GM18499 (cell line): Measurements from ENCODE around the gene ZFYVE9.
"Not testable (repeated sequence)": the region's sequence is repeated elsewhere in the genome, so short reads cannot be mapped to it uniquely, and the experiment has no call there.

Experiments
- ATAC-seq: cut with Tn5 transposase; IDR thresholded peaks from one replicate; pipeline ENCODE4 v1.9.1; 2021; ENCODE audit warnings: moderate number of reproducible peaks; ENCODE audit not compliant: insufficient read depth, unreplicated experiment

The ZFYVE9 gene

DNA sequence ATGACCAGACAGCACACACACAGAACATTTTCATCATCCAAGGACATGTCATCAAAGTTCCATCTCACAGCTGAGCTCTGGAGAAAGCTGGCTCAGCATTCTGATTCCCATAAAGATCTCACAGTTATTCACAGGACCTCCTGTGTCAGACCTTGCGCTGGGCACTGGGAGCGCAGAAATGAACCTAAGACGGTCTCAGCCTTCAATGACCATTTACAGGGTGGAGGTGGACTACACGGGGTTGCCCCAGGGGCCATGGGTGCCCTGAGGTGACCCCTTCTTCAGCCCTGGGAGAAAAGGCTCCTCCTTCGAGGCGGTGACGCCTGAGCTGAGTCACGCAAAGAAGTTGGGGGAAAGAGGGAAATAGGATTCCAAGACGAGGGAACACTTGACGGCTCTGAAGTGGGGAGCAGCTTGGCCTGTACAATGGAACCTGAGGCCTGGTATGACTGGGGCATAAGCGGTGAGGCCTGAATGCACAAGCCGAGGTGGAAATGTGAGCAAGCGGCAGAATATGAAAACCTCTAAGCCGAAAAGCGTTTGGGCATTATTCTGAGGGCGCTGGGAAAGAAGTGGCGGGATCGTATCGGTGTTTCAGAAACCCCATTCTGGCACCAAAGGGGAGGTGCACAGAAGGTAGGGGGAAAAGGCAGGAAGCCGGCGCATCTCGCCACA, 223.3 kb downstream of the ZFYVE9 start:
- no peak for ATAC-seq

DNA sequence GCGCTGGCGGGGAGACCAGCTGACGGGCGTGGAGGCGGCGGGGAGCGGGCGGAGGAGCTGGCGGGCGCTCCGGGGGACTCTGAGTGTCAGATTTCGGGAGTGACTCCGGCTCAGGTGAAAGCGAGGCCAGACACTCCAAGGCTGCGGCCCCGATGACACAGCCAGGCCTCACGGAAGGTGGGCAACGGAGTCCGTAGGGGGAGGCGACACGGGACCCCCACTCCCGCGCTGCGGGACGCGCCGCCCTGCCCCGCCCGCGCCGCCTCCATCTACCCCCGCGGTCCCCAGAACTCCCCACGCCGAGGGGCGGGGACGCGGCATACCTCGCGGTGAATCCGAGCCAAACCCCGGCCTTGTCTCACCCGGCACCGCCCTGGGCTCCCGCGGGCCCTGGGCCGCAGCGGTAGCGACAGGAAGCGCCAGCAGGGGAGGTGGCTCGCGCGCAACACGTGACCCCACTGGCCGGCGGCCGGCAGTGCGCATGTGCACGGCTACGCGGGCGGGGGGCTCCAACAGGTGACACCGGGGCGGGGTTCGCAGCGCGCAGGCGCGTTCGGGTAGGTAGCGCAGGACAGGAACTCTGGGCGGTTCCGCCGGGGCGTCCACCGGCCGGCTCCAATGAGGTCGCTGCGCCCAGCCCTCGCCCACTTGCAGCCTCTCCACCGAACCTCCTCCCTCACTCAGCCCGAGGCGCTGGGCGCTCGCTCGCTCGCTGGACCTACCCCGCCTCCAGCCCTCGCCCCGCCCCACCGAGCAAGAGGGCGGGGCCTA, 224.0 kb downstream of the ZFYVE9 start, which contains the start of gene CC2D1B:
CC2D1B (minus strand) TSS at position 460 of the 771 bp plus-strand sequence. CDS start 1,585 bp downstream, outside the sequence.
- peak; percentile 66 for ATAC-seq

DNA sequence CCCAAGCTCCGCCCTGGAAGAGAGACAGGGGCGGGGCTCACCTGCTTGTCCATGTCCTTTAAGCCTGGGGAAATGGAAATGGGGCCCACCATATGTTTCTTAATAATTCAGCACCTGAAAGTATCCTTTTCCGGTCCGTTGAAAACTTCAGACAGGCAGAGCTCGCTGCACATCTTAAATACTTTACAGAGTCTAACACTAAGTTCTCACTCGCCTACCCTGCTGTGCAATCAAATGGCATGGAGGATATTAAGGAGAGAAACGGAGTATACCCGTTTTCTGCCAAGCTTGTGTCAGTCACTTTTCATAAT, 224.6 kb downstream of the ZFYVE9 start:
- no peak for ATAC-seq

DNA sequence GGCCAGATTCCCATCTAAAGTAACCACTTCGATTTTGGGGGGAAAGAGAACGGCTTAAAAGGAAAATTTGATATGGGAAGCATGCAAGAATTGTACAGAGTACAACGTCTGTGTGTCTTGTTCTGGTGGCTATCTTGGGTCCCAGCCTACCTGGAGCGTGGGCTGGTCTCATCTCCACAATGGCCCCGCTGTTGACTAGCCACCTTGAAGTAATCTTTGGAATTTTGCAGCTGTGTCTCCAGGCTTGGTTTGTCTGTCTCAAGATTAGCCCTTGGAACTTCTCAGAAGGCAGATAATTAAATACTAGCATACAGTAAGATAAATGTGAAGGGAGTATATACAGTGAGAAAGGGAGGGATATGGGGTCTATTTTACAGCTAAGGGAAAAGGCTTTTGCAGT, 225.4 kb downstream of the ZFYVE9 start:
- ATAC-seq, result no peak

DNA sequence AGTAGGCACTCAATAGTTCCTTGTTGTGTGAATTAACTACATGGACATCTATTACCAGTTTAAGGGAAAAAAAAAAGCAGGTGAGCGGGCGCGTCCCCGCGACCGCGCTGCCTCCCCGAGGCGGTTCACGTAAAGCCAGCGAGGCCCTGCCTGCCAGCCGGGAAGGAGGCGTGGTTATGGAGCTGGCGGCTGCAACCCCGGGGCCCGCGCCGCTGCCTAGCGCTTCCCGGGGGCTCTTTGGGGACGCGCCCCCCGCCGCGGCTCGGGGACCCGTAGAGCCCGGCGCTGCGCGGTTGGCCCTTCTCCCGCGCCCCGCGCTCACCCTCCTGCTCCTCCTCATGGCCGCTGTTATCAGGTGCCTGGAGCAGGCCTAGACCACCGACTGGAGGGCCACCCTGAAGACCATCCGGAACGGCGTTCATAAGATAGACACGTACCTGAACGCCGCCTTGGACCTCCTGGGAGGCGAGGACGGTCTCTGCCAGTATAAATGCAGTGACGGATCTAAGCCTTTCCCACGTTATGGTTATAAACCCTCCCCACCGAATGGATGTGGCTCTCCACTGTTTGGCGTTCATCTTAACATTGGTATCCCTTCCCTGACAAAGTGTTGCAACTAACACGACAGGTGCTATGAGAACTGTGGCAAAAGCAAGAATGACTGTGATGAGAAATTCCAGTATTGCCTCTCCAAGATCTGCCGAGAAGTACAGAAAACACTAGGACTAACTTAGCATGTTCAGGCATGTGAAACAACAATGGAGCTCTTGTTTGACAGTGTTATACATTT, 226.7 kb downstream of the ZFYVE9 start:
- ATAC-seq, result no peak

DNA sequence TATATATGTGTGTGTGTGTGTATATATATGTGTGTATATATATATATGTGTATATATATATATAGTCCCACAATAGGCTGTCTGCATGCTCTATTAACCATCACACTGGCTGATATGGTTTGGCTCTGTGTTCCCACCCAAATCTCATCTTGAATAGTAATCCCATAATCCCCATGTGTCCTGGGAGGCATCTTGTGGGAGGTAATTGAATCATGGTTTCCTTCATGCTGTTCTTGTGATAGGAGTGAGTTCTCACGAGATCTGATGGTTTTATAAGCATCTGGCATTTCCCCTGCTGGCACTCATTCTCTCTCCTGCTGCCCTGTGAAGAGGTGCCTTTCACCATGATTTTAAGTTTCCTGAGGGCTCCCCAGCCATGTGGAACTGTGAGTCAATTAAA, 228.0 kb downstream of the ZFYVE9 start:
- ATAC-seq, result not testable (repeated sequence)

DNA sequence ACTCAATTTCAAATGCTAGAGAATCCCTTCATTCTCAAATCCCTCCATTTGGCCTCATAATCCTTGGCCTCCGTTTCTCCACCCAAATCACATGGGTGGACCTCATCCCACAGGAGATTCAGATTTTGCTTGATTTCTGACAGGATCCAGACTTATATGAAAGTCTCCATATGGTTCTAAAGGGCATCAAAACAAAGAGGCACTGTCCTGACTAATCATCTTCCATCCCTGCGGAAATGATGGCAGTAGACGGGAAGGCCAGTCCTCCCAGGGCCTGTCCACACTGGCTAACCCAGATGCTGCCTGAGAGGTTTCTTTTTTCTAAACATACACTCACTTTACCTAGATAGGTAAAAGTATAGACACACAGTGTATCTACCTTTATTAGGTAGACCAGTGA, 243.5 kb downstream of the ZFYVE9 start:
- no peak for ATAC-seq

DNA sequence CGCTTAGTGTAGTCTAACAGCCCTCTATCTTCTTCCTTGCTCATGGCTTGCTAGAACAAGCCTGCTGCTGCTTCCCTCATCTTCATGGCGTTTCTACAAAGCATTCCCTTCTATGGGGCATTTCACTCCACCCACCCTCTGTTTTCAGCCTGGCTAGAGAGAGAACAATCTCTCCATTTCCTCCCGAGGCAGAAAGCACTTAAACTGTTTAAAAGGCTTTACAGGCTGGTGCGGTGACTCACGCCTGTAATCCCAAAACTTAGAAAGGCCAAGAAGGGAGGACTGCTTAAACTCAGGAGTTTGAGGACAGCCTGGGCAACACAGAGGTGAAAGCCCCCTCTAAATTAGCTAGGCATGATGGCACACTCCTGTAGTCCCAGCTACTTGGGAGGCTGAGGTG, 244.6 kb downstream of the ZFYVE9 start:
- ATAC-seq, result no peak

DNA sequence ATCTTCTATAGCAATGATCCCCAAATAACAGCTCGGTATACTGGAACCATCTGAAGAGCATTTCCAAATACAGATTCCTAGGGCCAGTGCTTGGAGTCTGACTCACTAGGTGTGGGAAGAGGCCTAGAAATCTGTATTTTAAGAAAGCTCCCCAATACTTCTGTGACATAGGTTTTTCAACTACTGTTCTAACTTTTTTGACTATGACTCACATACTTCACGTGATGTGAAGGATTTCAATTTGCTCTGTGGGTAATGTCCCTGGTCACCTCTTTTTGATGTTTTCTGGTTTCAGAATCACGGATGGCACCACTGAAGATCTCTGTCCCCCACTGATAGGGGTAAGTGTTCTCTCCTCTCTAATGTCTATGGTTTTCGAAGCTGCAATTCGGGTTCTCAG, 251.3 kb downstream of the ZFYVE9 start:
- no peak for ATAC-seq
